ENCODE results near the gene SFMBT1. TPM values are rescaled to one million over a fixed set of nuclear protein-coding genes. Genes with fewer than 3 reads are reported as not detected.
A peak's percentile ranks its signal among the peaks of the same experiment; 100 is the strongest.

The SFMBT1 gene
- total and polyA plus RNA-seq, 11 donors, result 3.4 to 18.8 (median 14.3) TPM

DNA sequence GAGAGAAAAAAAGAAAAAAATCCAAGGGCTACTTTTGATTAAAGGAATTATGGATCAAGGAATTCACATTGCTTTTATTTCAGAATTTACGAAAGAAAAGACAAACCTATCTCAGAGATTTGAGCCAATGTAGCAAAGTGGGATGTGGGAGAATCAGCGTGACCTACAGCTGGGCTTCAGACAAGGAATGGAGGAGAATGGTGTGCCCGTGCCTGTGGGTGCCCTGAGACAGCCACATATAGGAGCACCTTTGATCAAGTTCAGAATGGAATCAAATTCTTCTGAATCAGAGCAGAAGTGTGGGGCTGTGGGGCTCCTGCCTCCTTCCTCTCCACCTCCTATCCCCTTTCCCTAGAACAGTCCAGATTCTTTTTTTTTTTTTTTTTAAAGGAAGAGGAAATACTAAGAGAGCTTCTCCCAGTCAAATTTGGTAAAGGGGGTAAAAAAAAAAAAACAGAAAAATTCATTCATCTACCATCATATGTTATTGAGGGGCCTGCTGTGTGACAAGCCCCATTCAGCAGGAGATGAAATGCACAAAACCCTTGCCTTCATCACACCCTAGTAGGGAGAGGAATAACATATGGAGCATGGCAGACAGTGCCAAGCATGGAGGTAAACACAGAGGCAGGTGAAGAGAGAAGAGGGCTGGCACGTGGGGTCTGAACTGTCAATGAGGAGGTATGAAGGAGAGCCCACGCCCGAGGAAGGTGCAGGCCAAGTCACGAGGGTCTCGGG, 186.0 kb downstream of the SFMBT1 start:
- intact Hi-C loops (cut with DNase I), result loop anchor here in 4 of 10 donors (10.0 kb wide), 3 partner anchors 55 to 215 kb away; no protein-coding TSS in a partner anchor
- ATAC-seq (no peak), DNase-seq (no peak)
- H3K27me3 ChIP-seq, result no peaks in the 10 kb centered on the region
- no peak overlapping the region for H3K27ac ChIP-seq
- peaks cover 0 to 9% (median 0%) of the 10 kb centered on the region in 9 donors for H3K36me3 ChIP-seq
- 86 to 94% (median 89%) methylated on average over 8 of the region's 8 CpGs for WGBS, 4 donors
- TF ChIP-seq, protein P1, sequence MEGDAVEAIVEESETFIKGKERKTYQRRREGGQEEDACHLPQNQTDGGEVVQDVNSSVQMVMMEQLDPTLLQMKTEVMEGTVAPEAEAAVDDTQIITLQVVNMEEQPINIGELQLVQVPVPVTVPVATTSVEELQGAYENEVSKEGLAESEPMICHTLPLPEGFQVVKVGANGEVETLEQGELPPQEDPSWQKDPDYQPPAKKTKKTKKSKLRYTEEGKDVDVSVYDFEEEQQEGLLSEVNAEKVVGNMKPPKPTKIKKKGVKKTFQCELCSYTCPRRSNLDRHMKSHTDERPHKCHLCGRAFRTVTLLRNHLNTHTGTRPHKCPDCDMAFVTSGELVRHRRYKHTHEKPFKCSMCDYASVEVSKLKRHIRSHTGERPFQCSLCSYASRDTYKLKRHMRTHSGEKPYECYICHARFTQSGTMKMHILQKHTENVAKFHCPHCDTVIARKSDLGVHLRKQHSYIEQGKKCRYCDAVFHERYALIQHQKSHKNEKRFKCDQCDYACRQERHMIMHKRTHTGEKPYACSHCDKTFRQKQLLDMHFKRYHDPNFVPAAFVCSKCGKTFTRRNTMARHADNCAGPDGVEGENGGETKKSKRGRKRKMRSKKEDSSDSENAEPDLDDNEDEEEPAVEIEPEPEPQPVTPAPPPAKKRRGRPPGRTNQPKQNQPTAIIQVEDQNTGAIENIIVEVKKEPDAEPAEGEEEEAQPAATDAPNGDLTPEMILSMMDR (IDR thresholded peaks at IDR 0.05), result no peak
- no peak for TF ChIP-seq POLR2A (IDR thresholded peaks at IDR 0.05)
- no peak overlapping the region for H3K4me3 ChIP-seq
- H3K4me1 ChIP-seq, result peaks cover 0 to 11% (median 0%) of the 10 kb centered on the region in 12 donors
- H3K9me3 ChIP-seq, result peaks cover 0 to 8% (median 0%) of the 10 kb centered on the region in 12 donors

DNA sequence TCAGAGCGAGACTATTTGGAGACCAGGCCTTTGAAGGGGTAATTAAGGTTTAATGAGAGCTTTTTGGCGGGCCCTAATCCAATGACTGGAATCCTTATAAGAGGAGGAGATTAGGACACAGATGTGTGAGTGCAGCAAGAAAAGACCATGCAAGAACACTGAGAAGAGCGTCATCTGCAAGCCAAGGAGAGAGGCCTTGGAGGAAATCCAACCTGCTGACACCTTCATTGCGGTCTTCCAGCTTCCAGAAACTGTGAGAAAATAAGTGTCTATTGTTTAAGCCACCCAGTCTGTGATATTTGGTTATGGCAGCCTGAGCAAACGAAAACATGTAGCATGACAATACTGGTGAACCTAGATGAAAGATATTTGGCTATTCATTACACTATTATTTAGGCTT, 188.0 kb downstream of the SFMBT1 start:
- Histone ChIP-seq H3K27ac (peak overlapping the region in 1 of 12 donors; percentile 9), H3K4me1 (peaks cover 0 to 11% (median 0%) of the 10 kb centered on the region in 12 donors), H3K4me3 (no peak overlapping the region), H3K9me3 (no peaks in the 10 kb centered on the region), H3K27me3 (no peaks in the 10 kb centered on the region), H3K36me3 (peaks cover 0 to 25% (median 16%) of the 10 kb centered on the region in 9 donors)
- 87 to 98% (median 96%) methylated on average over 5 of the region's 5 CpGs for WGBS, 4 donors
- no peak for ATAC-seq
- DNase-seq, result no peak
- TF ChIP-seq POLR2A (IDR thresholded peaks at IDR 0.05), result no peak
- TF ChIP-seq, protein P1 (IDR thresholded peaks at IDR 0.05), result no peak
- intact Hi-C loops (cut with DNase I), result loop anchor here in 4 of 10 donors (10.0 kb wide), 3 partner anchors 57 to 217 kb away; no protein-coding TSS in a partner anchor

DNA sequence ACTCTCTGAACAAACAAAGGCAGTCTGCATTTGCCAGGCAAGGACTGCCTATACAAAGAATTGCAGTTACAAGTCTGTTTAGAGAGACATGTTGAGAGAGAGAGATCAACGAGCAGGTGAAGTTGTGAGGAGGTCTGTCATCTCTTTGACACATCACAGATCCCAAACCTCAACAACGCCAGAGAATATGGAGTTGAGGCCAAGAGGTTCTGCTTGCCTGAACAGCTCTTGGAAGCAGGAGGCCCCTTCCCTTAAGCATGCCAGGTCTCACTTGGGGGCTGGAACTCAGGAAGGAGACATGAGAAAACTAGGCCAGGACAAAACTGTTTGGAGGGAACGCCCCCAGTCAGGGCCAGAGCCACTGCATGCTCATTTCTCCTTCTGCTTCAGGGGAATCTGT, 188.7 kb downstream of the SFMBT1 start:
- ATAC-seq, result peak in 2 of 4 donors; percentile 45
- H3K36me3 ChIP-seq, result peaks cover 0 to 31% (median 23%) of the 10 kb centered on the region in 9 donors
- no peak for DNase-seq
- intact Hi-C loops (cut with DNase I), result loop anchor here in 4 of 10 donors (10.0 kb wide), 3 partner anchors 58 to 218 kb away; no protein-coding TSS in a partner anchor
- peaks cover 0 to 11% (median 0%) of the 10 kb centered on the region in 12 donors for H3K4me1 ChIP-seq
- H3K27me3 ChIP-seq, result no peaks in the 10 kb centered on the region
- no peaks in the 10 kb centered on the region for H3K9me3 ChIP-seq
- peak overlapping the region in 1 of 12 donors; percentile 7 for H3K27ac ChIP-seq
- 52 to 68% (median 60%) methylated on average over 3 of the region's 3 CpGs for WGBS, 4 donors
- no peak overlapping the region for H3K4me3 ChIP-seq
- TF ChIP-seq POLR2A (IDR thresholded peaks at IDR 0.05), result no peak
- TF ChIP-seq, protein P1 (IDR thresholded peaks at IDR 0.05), result no peak

DNA sequence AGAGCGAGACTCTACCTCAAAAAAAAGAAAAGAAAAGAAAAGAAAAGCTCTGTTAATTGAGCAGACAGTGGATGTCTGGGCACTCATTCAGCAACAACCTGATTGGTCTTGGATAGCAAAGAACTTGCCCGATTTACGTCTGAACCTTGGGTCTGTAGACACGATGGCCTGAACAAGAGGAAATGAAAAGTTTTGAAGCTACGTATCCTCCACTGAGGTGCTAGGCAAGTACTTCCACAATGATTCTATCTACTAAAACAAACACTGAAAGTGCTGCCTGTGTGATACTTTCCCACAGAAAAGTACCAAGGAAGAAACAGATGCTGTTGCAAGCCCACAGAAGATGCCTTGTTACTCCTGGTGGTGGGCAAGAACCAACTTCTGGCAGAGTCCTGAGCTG, 189.2 kb downstream of the SFMBT1 start:
- H3K4me1 ChIP-seq, result peaks cover 0 to 11% (median 0%) of the 10 kb centered on the region in 12 donors
- TF ChIP-seq, protein P1 (IDR thresholded peaks at IDR 0.05), result no peak
- TF ChIP-seq POLR2A (IDR thresholded peaks at IDR 0.05), result no peak
- H3K27ac ChIP-seq, result peak overlapping the region in 1 of 12 donors; percentile 7
- no peaks in the 10 kb centered on the region for H3K27me3 ChIP-seq
- H3K36me3 ChIP-seq, result peaks cover 0 to 36% (median 28%) of the 10 kb centered on the region in 9 donors
- no peaks in the 10 kb centered on the region for H3K9me3 ChIP-seq
- intact Hi-C loops (cut with DNase I), result loop anchor here in 4 of 10 donors (10.0 kb wide), 3 partner anchors 58 to 218 kb away; no protein-coding TSS in a partner anchor
- no peak for ATAC-seq
- no peak for DNase-seq
- WGBS, 4 donors, result 92 to 95% (median 93%) methylated on average over 5 of the region's 5 CpGs
- H3K4me3 ChIP-seq, result no peak overlapping the region

All from heart left ventricle (tissue), 16 donors.